ENCODE data around the gene TMC3.

TMC3 gene

DNA sequence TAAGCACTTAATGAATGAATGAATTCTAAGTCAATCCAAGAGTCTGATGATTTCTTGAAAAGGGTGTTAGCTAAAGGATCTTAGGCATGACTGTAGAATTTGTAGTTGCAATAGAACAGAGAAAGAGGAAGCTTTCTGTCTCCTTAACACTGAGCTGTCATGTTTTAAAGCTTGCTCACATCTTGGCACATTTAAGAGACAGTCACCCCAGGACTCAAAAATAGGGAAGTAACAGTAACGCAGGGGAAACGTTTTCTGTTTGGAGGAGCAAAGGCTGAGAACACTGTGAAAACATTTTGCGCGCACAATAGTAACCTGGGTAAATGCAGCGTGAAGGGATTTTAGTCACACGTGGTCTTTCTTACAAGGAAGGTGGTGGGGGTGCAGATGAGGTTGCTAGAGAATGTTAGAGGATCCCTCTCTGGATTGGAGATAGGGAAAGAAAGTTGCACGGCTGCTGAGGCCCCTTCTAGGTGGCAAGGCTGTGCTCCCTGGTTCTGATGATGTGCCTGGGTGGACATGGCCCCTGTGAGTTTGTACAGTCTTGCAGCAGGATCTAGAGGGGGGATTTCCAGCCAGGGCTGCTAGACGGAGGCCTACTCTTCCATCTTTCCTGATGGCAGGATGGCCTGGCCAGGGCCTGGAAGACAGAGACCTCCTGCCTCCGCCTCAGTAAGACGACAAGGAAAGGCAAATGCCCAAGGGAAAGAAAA is 62.1 kb downstream of the TMC3 start:
- H3K9me3 Mint-ChIP-seq: no peaks in the 10 kb centered on the region
- peaks cover 68% of the 10 kb centered on the region for H3K4me1 Mint-ChIP-seq
- ATAC-seq (no peak), DNase-seq (no peak)
- no peak overlapping the region for H3K4me3 Mint-ChIP-seq
- H3K36me3 Mint-ChIP-seq (ENCODE audit: low read depth): peaks cover 80% of the 10 kb centered on the region
- peak overlapping the region; percentile 44 for H3K27ac Mint-ChIP-seq
- H3K27me3 Mint-ChIP-seq: no peaks in the 10 kb centered on the region

DNA sequence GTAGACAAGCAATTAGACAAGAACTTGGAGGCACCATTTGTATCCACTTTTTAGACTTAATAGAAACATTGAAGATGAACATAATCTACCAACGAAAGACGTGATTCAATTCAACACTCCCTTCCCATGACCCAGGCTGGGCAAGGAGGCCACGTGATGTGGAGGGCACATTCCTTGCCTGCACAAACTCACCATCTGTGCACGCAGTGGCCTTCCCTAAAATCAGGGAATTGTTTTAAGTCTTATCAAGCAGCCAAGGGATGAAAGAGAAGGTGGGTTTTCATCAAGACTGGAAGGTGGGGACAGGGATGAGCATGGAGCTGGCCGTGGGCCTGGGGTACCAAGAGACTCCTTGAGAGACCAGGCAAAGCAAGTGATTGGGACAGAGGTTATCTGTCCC is 63.5 kb downstream of the TMC3 start:
- H3K27me3 Mint-ChIP-seq: no peaks in the 10 kb centered on the region
- H3K4me1 Mint-ChIP-seq: peaks cover 68% of the 10 kb centered on the region
- H3K4me3 Mint-ChIP-seq: no peak overlapping the region
- ATAC-seq (no peak), DNase-seq (no peak)
- H3K27ac Mint-ChIP-seq: no peak overlapping the region
- no peaks in the 10 kb centered on the region for H3K9me3 Mint-ChIP-seq
- H3K36me3 Mint-ChIP-seq (ENCODE audit: low read depth): peaks cover 84% of the 10 kb centered on the region

DNA sequence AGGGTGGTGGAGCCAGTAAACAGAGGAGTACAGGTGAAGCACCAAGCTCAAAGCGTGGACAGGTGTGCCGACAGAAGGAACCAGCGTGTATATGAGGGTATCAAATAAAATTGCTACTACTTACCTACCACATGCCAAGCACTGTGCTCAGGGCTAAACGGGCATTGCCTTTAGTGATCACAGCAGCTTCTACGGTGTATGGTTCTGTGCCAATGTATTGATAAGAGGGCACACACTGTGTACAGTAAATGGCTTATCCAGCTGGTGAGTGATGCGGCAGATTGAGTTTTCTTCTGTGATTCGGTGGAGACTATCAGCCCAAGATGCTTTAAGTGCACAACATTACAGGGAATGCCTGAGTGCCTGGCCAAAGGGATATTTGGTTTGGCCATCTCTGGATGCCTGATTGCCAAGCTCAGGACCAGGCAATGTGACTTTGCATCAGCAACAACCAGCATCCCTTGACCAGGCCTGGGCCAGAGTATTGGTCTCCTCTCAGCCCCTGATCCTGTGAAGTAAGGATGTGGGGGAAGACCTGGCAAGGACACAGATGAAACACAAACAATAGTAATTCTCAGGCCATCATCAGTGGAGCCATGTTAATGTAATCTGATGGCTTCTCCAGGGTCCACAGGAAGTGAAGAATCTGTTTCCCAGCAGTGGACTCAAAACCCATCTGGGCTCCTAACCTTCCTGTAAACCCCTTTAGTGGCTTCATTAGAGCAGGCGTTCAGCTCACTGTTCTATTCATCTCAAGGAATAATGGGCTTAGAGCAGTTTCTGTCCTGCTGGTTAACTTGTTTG is 64.2 kb downstream of the TMC3 start:
- H3K4me3 Mint-ChIP-seq: no peak overlapping the region

DNA sequence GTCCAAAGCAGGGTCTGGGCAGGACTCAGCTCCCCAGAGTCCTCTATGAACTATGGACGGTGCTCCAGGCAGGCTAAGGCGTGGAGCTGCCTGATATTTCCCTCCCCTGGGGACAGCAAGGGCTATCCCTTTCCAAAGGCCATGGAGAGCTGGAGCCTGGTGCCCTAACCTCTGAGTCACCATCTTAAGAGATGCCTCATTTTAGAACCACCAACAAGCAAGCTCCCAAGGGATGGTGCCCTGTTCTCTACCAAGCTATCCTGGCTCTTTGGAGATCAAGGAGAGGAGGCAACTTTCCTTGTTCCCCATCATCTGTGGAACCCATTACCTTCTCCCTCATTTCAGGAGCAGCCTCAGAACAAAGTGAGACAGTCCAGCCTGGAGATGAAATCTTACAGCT is 65.8 kb downstream of the TMC3 start:
- H3K36me3 Mint-ChIP-seq (ENCODE audit: low read depth): peaks cover 94% of the 10 kb centered on the region
- peak overlapping the region; percentile 40 for H3K27ac Mint-ChIP-seq
- H3K4me3 Mint-ChIP-seq: no peak overlapping the region
- H3K9me3 Mint-ChIP-seq: no peaks in the 10 kb centered on the region
- no peak for DNase-seq
- ATAC-seq: no peak
- H3K4me1 Mint-ChIP-seq: peaks cover 71% of the 10 kb centered on the region
- no peaks in the 10 kb centered on the region for H3K27me3 Mint-ChIP-seq

More for the DNA sequence above, 64.2 kb downstream of the TMC3 start:
- no peaks in the 10 kb centered on the region for H3K27me3 Mint-ChIP-seq
- H3K27ac Mint-ChIP-seq: no peak overlapping the region
- DNase-seq (no peak), ATAC-seq (no peak)
- H3K36me3 Mint-ChIP-seq (ENCODE audit: low read depth): peaks cover 84% of the 10 kb centered on the region
- H3K9me3 Mint-ChIP-seq: no peaks in the 10 kb centered on the region
- peaks cover 67% of the 10 kb centered on the region for H3K4me1 Mint-ChIP-seq

DNA sequence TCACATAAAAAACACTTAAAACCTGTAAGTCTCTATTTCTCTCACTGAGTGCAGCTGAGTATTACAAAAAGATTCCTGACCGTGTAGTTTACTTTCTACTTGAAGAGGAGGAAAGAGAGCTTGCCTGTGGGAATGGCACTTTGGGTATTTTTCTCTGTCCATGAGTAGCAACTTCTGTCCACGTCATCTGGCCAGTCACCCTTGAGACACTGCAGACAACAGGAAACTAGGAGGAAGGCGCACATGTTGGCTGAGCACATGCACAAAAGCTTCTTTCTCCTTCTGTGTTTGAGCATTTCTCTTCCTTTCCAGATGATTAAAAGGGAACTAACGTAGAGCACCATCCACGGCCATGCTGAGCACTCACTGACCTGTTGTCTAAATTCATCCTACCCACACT is 69.8 kb downstream of the TMC3 start:
- H3K27ac Mint-ChIP-seq: peak overlapping the region; percentile 98
- ATAC-seq (no peak), DNase-seq (no peak)
- H3K9me3 Mint-ChIP-seq: no peaks in the 10 kb centered on the region
- peaks cover 94% of the 10 kb centered on the region for H3K36me3 Mint-ChIP-seq (ENCODE audit: low read depth)
- no peaks in the 10 kb centered on the region for H3K27me3 Mint-ChIP-seq
- H3K4me3 Mint-ChIP-seq: peak overlapping the region; percentile 96
- peaks cover 79% of the 10 kb centered on the region for H3K4me1 Mint-ChIP-seq

DNA sequence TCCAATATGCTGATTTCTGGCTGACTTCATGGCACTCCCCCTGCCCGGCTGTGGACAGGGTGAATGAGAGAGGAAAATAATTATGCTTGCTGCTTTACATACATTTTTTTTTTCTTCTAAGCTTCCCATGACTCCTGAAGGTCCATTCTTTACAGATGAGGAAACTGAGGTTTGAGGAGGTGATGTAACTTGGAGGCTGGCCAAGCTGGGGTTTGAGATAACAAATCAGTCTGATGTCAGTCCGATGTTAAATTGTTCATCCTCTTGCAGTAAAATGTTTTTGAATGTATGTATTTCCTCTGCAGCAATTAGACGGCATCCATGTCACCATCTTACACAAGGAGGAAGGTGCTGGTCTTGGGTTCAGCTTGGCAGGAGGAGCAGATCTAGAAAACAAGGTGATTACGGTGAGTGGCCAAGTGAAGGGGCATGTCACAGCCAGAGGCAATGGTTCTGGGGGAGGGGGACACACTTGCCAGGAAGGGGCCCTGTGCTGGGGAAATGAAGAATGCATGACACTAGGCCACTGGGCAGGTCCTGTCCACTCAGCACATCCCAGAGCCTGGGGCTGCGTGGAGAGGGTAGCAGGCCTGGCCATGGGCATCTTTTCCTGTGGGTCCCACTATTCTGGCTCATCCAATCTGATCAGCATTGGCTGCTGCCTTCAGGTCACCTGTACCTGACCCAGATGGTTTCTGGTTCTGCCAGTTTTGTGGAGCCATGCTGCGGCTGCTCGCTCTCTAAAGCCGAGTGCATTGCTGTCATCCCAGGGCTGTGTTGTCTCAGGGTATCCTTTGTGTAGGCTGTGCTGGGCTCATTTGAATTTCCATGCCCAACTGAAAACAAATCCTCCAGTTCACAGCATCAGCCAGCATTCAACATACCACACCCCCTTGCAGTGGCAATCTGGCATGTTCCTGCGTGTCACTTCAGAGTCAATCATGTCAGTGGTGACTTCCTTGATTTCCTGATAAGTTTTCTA is 70.5 kb downstream of the TMC3 start:
- no peaks in the 10 kb centered on the region for H3K27me3 Mint-ChIP-seq
- peak overlapping the region; percentile 98 for H3K27ac Mint-ChIP-seq
- peaks cover 92% of the 10 kb centered on the region for H3K36me3 Mint-ChIP-seq (ENCODE audit: low read depth)
- DNase-seq (no peak), ATAC-seq (peak; percentile 16)
- H3K4me3 Mint-ChIP-seq: peak overlapping the region; percentile 96
- H3K4me1 Mint-ChIP-seq: peaks cover 83% of the 10 kb centered on the region
- H3K9me3 Mint-ChIP-seq: no peaks in the 10 kb centered on the region

DNA sequence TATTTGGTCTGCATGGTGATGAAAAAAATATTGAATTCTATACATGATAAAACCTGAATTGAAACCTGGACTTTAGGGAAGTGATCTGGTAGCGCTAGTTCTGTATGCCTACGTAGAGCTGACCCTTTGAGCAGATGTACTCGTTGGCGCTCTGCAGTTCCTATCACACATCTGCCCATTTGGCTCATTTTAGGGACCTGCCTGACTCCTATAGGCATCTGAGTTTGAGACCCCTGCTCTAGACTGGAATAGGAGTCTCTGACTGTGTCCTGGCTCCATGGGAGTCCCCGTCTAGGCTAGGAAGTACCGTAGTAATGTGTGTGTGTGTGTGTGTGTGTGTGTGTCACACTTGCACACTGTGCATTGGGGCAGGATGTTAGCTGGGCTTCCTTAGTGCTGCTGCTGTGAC is 71.3 kb downstream of the TMC3 start:
- DNase-seq: no peak

DNA sequence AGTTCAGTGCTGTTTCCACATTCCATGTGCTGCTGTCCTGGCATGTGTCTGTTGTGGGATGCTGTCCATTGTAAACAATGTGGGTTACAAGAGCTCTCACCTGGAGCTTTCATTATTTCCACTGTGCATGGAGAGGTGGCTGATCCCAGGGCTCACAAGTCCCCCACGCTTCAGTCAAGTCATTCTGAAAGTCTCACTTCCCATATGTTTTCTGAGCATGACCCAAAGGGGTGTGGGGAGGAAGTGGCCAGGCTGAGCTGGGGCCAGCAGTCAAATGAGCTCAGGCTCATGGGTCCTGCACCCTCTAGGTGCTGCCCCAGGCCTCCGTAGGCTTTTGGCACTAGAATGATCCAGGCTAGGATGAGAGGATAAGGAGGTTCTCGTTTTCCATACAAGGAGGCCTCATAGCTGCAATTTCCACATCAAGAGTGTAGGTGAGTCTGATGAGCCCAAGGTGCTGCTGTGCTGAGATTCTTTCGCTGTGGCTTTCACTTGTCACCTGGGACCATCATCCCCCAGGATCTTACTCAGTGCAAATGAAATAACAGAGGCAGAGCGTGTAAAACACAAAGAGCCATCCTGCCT is 72.1 kb downstream of the TMC3 start:
- H3K27me3 Mint-ChIP-seq: no peaks in the 10 kb centered on the region
- H3K27ac Mint-ChIP-seq: peak overlapping the region; percentile 98
- H3K4me3 Mint-ChIP-seq: peak overlapping the region; percentile 96
- peaks cover 90% of the 10 kb centered on the region for H3K4me1 Mint-ChIP-seq
- peak; percentile 48 for DNase-seq
- peak; percentile 72 for ATAC-seq
- peaks cover 82% of the 10 kb centered on the region for H3K36me3 Mint-ChIP-seq (ENCODE audit: low read depth)
- no peaks in the 10 kb centered on the region for H3K9me3 Mint-ChIP-seq

More for the DNA sequence above, 71.3 kb downstream of the TMC3 start:
- peak overlapping the region; percentile 98 for H3K27ac Mint-ChIP-seq
- peaks cover 84% of the 10 kb centered on the region for H3K36me3 Mint-ChIP-seq (ENCODE audit: low read depth)
- H3K9me3 Mint-ChIP-seq: no peaks in the 10 kb centered on the region
- H3K4me1 Mint-ChIP-seq: peaks cover 90% of the 10 kb centered on the region
- ATAC-seq: no peak
- H3K27me3 Mint-ChIP-seq: no peaks in the 10 kb centered on the region
- H3K4me3 Mint-ChIP-seq: peak overlapping the region; percentile 96

DNA sequence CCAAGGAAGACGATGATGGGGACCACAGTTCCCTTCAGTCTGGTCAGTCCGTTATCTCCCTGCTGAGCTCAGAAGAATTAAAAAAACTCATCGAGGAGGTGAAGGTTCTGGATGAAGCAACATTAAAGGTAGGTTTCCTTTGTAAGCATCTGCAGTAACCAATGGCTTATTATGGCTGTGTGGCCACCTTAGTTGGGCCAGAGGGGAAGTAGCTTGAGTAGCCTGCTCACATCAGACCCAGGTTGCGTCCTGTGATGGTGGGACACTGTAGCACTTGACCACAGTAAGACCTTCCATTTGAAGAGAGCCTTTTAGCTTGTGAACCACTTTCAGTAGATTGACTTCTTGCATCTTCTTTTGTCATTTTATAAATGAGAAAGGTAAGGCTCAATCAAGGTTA is 72.6 kb downstream of the TMC3 start:
- H3K36me3 Mint-ChIP-seq (ENCODE audit: low read depth): peaks cover 80% of the 10 kb centered on the region

DNA sequence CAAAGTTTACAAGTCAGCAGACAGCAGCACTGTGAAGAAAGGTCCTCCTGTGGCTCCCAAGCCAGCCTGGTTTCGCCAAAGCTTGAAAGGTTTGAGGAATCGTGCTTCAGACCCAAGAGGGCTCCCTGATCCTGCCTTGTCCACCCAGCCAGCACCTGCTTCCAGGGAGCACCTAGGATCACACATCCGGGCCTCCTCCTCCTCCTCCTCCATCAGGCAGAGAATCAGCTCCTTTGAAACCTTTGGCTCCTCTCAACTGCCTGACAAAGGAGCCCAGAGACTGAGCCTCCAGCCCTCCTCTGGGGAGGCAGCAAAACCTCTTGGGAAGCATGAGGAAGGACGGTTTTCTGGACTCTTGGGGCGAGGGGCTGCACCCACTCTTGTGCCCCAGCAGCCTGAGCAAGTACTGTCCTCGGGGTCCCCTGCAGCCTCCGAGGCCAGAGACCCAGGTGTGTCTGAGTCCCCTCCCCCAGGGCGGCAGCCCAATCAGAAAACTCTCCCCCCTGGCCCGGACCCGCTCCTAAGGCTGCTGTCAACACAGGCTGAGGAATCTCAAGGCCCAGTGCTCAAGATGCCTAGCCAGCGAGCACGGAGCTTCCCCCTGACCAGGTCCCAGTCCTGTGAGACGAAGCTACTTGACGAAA is 74.3 kb downstream of the TMC3 start:
- Mint-ChIP-seq H3K4me1 (peaks cover 92% of the 10 kb centered on the region), H3K27ac (peak overlapping the region; percentile 98), H3K27me3 (no peaks in the 10 kb centered on the region), H3K36me3 (ENCODE audit: low read depth) (peaks cover 65% of the 10 kb centered on the region), H3K4me3 (peak overlapping the region; percentile 96), H3K9me3 (no peaks in the 10 kb centered on the region)
- ATAC-seq: no peak
- no peak for DNase-seq

More for the DNA sequence above, 72.6 kb downstream of the TMC3 start:
- Mint-ChIP-seq H3K9me3 (no peaks in the 10 kb centered on the region), H3K27me3 (no peaks in the 10 kb centered on the region), H3K4me3 (peak overlapping the region; percentile 96), H3K27ac (peak overlapping the region; percentile 98), H3K4me1 (peaks cover 91% of the 10 kb centered on the region)
- ATAC-seq: no peak
- DNase-seq: no peak

DNA sequence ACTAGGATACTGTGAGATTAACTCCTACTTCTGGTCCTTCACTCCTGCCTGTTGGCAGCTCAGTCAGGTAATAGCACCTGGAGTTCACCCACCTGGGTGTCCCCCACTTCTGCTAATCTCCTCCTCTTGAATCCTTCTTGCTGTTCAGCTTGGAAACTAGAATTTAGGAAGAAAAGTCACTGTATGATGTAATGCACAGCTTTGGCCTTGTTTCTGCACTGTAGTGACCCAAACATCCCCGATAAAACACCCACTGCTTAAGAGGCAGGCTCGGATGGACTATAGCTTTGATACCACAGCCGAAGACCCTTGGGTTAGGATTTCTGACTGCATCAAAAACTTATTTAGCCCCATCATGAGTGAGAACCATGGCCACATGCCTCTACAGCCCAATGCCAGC is 74.9 kb downstream of the TMC3 start:
- Mint-ChIP-seq H3K27ac (peak overlapping the region; percentile 98), H3K27me3 (no peaks in the 10 kb centered on the region), H3K4me3 (peak overlapping the region; percentile 96), H3K4me1 (peaks cover 92% of the 10 kb centered on the region), H3K36me3 (ENCODE audit: low read depth) (peaks cover 59% of the 10 kb centered on the region), H3K9me3 (no peaks in the 10 kb centered on the region)
- ATAC-seq (no peak), DNase-seq (no peak)

DNA sequence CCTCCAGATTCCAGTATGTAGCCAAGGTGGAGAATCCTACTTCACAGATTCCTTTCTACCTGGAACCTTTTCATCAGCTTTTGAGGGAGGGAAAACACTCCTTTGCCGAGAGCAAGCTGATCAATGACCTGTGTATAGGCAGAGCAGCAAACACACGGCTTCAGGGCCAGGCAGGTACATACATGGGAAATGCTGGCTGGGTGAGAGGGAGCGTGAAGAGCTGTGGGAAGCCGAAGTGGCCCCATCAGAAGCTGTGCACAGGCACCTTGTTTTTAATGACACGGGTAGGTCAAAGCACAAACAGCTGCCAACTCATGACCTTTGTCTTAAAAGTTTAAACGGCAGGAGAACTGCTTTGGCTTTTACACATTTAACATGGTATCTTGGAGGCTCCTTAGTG is 75.4 kb downstream of the TMC3 start:
- Mint-ChIP-seq H3K27ac (peak overlapping the region; percentile 98), H3K36me3 (ENCODE audit: low read depth) (peaks cover 54% of the 10 kb centered on the region), H3K4me3 (peak overlapping the region; percentile 96), H3K27me3 (no peaks in the 10 kb centered on the region), H3K9me3 (no peaks in the 10 kb centered on the region), H3K4me1 (peaks cover 92% of the 10 kb centered on the region)
- DNase-seq (no peak), ATAC-seq (no peak)

DNA sequence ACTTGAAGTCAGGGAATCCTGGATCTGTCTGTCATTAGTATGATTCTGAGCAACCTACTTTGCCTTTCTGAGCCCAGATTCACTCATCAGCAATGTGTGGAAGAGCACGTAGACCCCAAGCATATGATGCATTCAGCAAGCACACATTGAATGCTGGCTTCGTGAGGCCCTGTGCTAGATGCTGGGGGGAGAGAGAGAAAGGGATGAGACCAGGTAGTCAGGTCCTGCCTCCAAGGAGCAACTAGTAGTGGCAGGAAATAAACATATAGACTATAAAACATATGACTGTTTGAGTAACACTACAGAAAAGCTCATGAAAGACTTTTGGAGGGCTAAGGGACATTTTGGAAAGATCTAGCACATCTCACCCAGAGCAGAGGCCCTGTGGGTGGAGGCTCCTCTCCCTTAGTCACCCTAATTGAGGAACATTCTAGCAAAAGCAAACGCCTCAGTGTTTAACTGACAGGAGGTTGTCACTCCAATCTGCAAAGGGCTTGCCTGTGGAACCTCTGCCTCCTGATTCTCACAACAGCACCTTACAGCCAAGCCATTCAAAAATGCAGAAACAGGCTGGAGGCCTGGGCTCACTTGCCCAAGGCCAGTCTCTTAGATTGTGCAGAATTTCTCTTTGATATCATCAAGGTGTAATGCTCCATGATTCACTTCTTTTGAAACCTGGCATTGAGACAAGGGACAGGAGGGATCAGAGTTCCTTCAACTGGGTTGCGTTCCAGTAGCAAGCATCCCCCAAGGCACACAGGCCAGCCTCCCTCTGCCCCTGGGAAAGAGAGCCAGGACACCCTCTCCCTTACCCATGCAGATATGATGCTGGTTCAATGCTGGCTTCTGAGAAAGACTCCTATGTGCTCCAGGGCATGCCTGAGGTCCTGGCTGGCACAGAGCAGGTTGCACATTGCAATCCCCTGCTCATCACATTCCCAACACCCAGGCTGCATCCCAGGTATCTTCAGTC is 76.1 kb downstream of the TMC3 start:
- no peak for ATAC-seq
- Mint-ChIP-seq H3K36me3 (ENCODE audit: low read depth) (peaks cover 47% of the 10 kb centered on the region), H3K4me3 (peak overlapping the region; percentile 96), H3K27me3 (no peaks in the 10 kb centered on the region), H3K27ac (peak overlapping the region; percentile 98), H3K9me3 (no peaks in the 10 kb centered on the region), H3K4me1 (peaks cover 92% of the 10 kb centered on the region)
- DNase-seq: no peak
